Measurements from ENCODE around the gene PIPOX. TPM values are rescaled to one million over a fixed set of nuclear protein-coding genes. Genes with fewer than 3 reads are reported as not detected.

PIPOX gene
- total and polyA plus RNA-seq, 2 experiments from 2014 or later = 10.2 to 15.8 TPM

GRCh38 chr17:29007456-29007855 is 35.5 kb upstream of the PIPOX start:
- H3K4me1 ChIP-seq (ENCODE audit: insufficient read depth) = no peaks in the 10 kb centered on the region
- no peaks in the 10 kb centered on the region for H4K20me1 ChIP-seq (ENCODE audit: insufficient read depth, poor library complexity, severe bottlenecking)
- H3K27ac ChIP-seq = no peak overlapping the region
- peaks cover 71% of the 10 kb centered on the region for H3K27me3 ChIP-seq
- H3K4me2 ChIP-seq = no peak overlapping the region
- no peaks in the 10 kb centered on the region for H3K9me2 ChIP-seq (replicated peaks; ENCODE audit: insufficient read depth)
- H3K4me3 ChIP-seq = no peak overlapping the region
- H3K79me2 ChIP-seq = no peaks in the 10 kb centered on the region
- H2AFZ ChIP-seq = no peak overlapping the region
- 27% methylated on average over 2 of the region's 2 CpGs for WGBS (ENCODE audit: low lambda C conversion rate, missing lambda C conversion rate)
- no peak for DNase-seq (ENCODE audit: low spot score)
- TF ChIP-seq EZH2 (IDR thresholded peaks at IDR 0.05; ENCODE audit: borderline replicate concordance) (no peak), EZH2phosphoT487 (IDR thresholded peaks at IDR 0.05; ENCODE audit: low read depth, severe bottlenecking, unreplicated experiment) (no peak)
- TF ChIP-seq, protein P1, sequence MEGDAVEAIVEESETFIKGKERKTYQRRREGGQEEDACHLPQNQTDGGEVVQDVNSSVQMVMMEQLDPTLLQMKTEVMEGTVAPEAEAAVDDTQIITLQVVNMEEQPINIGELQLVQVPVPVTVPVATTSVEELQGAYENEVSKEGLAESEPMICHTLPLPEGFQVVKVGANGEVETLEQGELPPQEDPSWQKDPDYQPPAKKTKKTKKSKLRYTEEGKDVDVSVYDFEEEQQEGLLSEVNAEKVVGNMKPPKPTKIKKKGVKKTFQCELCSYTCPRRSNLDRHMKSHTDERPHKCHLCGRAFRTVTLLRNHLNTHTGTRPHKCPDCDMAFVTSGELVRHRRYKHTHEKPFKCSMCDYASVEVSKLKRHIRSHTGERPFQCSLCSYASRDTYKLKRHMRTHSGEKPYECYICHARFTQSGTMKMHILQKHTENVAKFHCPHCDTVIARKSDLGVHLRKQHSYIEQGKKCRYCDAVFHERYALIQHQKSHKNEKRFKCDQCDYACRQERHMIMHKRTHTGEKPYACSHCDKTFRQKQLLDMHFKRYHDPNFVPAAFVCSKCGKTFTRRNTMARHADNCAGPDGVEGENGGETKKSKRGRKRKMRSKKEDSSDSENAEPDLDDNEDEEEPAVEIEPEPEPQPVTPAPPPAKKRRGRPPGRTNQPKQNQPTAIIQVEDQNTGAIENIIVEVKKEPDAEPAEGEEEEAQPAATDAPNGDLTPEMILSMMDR (IDR thresholded peaks at IDR 0.05; ENCODE audit: poor library complexity) = no peak
- no peaks in the 10 kb centered on the region for H3K36me3 ChIP-seq (replicated peaks; ENCODE audit: insufficient read depth, low read depth)
- no peaks in the 10 kb centered on the region for H3K9me3 ChIP-seq (ENCODE audit: low read depth)

- Histone ChIP-seq H3K4me2 (no peak overlapping the region), H3K27me3 (peaks cover 66% of the 10 kb centered on the region), H3K79me2 (no peaks in the 10 kb centered on the region), H3K27ac (no peak overlapping the region), H4K20me1 (ENCODE audit: insufficient read depth, poor library complexity, severe bottlenecking) (no peaks in the 10 kb centered on the region), H3K4me3 (no peak overlapping the region), H3K4me1 (ENCODE audit: insufficient read depth) (no peaks in the 10 kb centered on the region), H2AFZ (no peak overlapping the region), H3K9me2 (replicated peaks; ENCODE audit: insufficient read depth) (no peaks in the 10 kb centered on the region), H3K36me3 (replicated peaks; ENCODE audit: insufficient read depth, low read depth) (no peaks in the 10 kb centered on the region), H3K9me3 (ENCODE audit: low read depth) (no peaks in the 10 kb centered on the region)
- WGBS (ENCODE audit: low lambda C conversion rate, missing lambda C conversion rate) = 80% methylated on average over 2 of the region's 2 CpGs
- DNase-seq (ENCODE audit: low spot score) = peak; percentile 26
- no peak for TF ChIP-seq EZH2 (IDR thresholded peaks at IDR 0.05; ENCODE audit: borderline replicate concordance)
Observed at GRCh38 chr17:29007860-29008455, 35.0 kb upstream of the PIPOX start.

DNA sequence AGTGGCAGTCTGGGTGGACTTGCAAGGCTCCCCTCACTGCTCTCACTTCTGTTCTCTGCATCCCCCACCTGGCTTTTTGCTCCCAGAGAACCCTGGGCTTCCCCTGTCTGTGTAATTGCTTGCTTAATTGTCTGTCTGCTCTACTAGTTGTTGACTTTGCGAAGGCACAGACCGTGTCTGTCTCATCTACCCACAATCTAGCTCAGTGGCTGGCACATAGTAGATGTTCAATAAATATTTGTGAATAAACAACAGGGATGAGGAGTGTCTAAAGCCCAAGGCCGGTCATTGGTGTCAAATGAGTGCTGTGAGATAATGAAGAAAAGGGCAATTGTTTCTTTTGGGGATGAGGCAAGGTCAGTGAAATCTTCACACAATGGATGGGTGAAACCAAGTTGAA is 34.4 kb upstream of the PIPOX start:
- H4K20me1 ChIP-seq (ENCODE audit: insufficient read depth, poor library complexity, severe bottlenecking) = no peaks in the 10 kb centered on the region
- 57% methylated on average over 3 of the region's 3 CpGs for WGBS (ENCODE audit: low lambda C conversion rate, missing lambda C conversion rate)

DNA sequence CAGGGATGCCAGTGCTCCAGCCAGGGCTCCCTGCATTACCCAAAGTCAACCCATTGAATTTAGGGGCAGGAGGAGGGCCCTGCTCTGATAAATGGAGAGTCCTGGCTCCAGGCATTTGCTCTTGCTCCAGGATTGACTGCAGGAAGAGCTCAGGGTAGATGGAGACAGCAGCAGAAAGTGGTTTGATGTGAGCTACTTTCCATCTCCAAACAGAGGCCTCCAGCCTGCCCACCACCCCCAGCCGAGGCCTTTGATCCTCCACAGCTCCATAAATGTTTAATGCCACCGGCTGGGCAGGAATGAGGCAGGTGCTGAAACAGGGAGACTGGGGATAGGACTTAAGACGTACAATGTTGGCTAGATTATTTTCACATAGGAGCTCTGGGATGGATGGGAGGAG is 32.8 kb upstream of the PIPOX start:
- Histone ChIP-seq H3K9me3 (ENCODE audit: low read depth) (no peaks in the 10 kb centered on the region), H3K27ac (no peak overlapping the region), H4K20me1 (ENCODE audit: insufficient read depth, poor library complexity, severe bottlenecking) (no peaks in the 10 kb centered on the region), H3K4me2 (no peak overlapping the region), H3K79me2 (no peaks in the 10 kb centered on the region), H2AFZ (no peak overlapping the region), H3K4me3 (no peak overlapping the region), H3K27me3 (peaks cover 58% of the 10 kb centered on the region), H3K36me3 (replicated peaks; ENCODE audit: insufficient read depth, low read depth) (no peaks in the 10 kb centered on the region), H3K4me1 (ENCODE audit: insufficient read depth) (no peaks in the 10 kb centered on the region), H3K9me2 (replicated peaks; ENCODE audit: insufficient read depth) (no peaks in the 10 kb centered on the region)
- 23% methylated on average over 3 of the region's 3 CpGs for WGBS (ENCODE audit: low lambda C conversion rate, missing lambda C conversion rate)
- no peak for DNase-seq (ENCODE audit: low spot score)
- TF ChIP-seq EZH2phosphoT487 (IDR thresholded peaks at IDR 0.05; ENCODE audit: low read depth, severe bottlenecking, unreplicated experiment) = no peak
- no peak for TF ChIP-seq EZH2 (IDR thresholded peaks at IDR 0.05; ENCODE audit: borderline replicate concordance)
- TF ChIP-seq, protein P1 (IDR thresholded peaks at IDR 0.05; ENCODE audit: poor library complexity) = no peak

More for the DNA sequence above, 34.4 kb upstream of the PIPOX start:
- no peaks in the 10 kb centered on the region for H3K79me2 ChIP-seq
- no peaks in the 10 kb centered on the region for H3K36me3 ChIP-seq (replicated peaks; ENCODE audit: insufficient read depth, low read depth)
- no peak for DNase-seq (ENCODE audit: low spot score)
- H3K9me3 ChIP-seq (ENCODE audit: low read depth) = no peaks in the 10 kb centered on the region
- H2AFZ ChIP-seq = no peak overlapping the region
- H3K4me2 ChIP-seq = no peak overlapping the region
- H3K27ac ChIP-seq = no peak overlapping the region
- H3K4me1 ChIP-seq (ENCODE audit: insufficient read depth) = no peaks in the 10 kb centered on the region
- H3K9me2 ChIP-seq (replicated peaks; ENCODE audit: insufficient read depth) = no peaks in the 10 kb centered on the region
- TF ChIP-seq, protein P1 (IDR thresholded peaks at IDR 0.05; ENCODE audit: poor library complexity) = no peak
- TF ChIP-seq EZH2phosphoT487 (IDR thresholded peaks at IDR 0.05; ENCODE audit: low read depth, severe bottlenecking, unreplicated experiment) (no peak), EZH2 (IDR thresholded peaks at IDR 0.05; ENCODE audit: borderline replicate concordance) (no peak)
- H3K27me3 ChIP-seq = peaks cover 59% of the 10 kb centered on the region
- no peak overlapping the region for H3K4me3 ChIP-seq
